ENCODE results near the gene MYMK. TPM values are rescaled to one million over a fixed set of nuclear protein-coding genes. Genes with fewer than 3 reads are reported as not detected.
"Not testable (repeated sequence)": the region's sequence is repeated elsewhere in the genome, so short reads cannot be mapped to it uniquely, and the experiment has no call there.

Gene MYMK
- total RNA-seq, 1 donor from 2014 or later = not detected

DNA sequence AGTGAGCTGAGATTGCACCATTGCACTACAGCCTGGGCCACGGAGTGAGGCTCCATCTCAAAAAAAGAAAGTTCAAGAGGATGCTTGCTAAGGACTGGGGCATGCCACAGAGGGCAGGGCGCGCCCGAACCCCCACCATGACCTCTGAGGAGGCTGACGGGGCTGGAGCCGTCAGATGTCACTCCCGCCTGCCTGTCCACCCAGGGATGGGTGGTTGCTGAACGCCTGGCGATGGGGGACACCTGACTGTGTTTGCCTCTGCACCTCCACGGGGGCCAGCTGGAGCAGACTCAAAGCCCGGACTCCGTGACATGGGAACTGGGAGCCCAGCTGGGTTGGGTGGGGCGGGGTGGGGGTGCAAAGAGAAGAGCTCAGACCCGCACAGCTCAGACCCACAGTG lies 41.6 kb upstream of the MYMK start:
- H3K36me3 ChIP-seq (ENCODE audit: control insufficient read depth, insufficient read depth, low read length) = no peaks in the 10 kb centered on the region
- no peak for TF ChIP-seq CTCF (IDR thresholded peaks at IDR 0.05; ENCODE audit: insufficient read depth, low read length, poor library complexity, severe bottlenecking)
- H3K4me3 ChIP-seq (ENCODE audit: low read depth, low read length) = no peak overlapping the region
- H3K27me3 ChIP-seq (ENCODE audit: control insufficient read depth, insufficient read depth, low read length) = peaks cover 27% of the 10 kb centered on the region
- no peak for DNase-seq (ENCODE audit: low read depth)

DNA sequence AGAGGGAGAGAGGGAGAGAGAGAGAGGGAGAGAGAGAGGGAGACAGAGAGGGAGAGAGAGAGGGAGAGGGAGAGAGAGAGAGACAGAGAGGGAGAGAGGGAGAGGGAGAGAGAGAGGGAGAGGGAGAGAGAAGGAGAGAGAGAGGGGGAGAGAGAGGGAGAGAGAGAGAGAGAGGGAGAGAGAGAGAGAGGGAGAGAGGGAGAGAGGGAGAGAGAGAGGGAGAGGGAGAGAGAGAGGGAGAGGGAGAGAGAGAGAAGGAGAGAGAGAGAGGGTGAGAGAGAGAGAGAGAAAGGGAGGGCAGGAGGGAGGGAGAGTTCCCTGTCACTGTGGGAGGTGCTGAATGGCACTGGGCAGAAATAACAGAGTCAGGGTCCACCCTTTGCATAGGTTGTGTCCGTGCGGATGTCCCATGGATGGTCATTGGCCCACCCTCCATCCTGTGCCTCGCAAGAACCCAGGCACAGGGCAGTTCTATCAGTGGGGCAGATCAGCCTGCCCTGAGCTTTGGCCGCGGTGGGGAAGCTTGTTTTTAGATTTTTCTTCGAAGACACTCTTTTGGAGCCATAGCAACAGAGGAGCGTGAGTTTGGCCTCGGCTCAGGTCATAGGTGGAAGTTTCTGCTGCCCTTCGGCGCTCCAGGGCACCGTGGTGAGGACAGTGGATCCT lies 39.8 kb upstream of the MYMK start:
- Histone ChIP-seq H3K36me3 (ENCODE audit: control insufficient read depth, insufficient read depth, low read length) (no peaks in the 10 kb centered on the region), H3K27me3 (ENCODE audit: control insufficient read depth, insufficient read depth, low read length) (peaks cover 19% of the 10 kb centered on the region), H3K4me3 (ENCODE audit: low read depth, low read length) (no peak overlapping the region)
- DNase-seq (ENCODE audit: low read depth) = no peak
- no peak for TF ChIP-seq CTCF (IDR thresholded peaks at IDR 0.05; ENCODE audit: insufficient read depth, low read length, poor library complexity, severe bottlenecking)

DNA sequence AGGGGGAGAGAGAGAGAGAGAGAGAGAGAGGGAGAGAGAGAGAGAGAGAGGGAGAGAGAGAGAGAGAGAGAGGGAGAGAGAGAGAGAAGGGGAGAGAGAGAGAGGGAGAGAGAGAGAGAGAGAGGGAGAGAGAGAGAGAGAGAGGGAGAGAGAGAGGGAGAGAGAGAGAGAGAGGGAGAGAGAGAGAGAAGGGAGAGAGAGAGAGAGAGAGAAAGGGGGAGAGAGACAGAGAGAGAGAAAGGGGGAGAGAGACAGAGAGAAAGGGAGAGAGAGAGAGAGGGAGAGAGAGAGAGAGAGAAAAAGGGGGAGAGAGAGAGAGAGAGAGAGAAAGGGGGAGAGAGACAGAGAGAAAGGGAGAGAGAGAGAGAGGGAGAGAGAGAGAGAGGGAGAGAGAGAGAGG lies 39.1 kb upstream of the MYMK start:
- not testable (repeated sequence) for H3K36me3 ChIP-seq (ENCODE audit: control insufficient read depth, insufficient read depth, low read length); DNase-seq (ENCODE audit: low read depth); H3K4me3 ChIP-seq (ENCODE audit: low read depth, low read length)
- peaks cover 19% of the 10 kb centered on the region for H3K27me3 ChIP-seq (ENCODE audit: control insufficient read depth, insufficient read depth, low read length)

DNA sequence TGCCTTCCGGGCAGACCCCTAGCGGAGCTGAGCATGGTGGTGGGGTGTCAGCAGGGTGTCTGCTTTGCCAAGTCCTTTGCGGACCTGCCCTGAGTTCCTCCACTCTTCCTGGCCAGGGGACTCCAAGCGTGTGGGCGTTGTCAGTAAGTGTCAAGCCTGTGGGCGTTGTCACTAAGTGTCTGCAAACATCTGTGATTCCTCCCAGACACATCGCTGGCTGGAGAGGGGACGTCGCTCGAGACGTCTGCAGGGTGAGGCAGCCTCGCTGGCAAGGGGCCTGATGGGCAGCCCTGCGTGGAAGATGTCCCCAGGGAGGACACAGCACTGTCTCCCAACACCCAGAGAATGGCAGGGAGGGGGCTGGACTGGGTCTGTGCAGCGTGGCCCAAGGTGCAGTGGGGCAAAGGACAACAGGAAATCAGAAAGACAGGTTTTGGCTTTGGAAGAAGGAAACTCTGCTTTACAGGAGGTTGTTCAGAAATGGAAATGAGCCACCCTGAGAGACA lies 38.6 kb upstream of the MYMK start:
- Histone ChIP-seq H3K36me3 (ENCODE audit: control insufficient read depth, insufficient read depth, low read length) (no peaks in the 10 kb centered on the region), H3K4me3 (ENCODE audit: low read depth, low read length) (no peak overlapping the region), H3K27me3 (ENCODE audit: control insufficient read depth, insufficient read depth, low read length) (peaks cover 19% of the 10 kb centered on the region)
- no peak for DNase-seq (ENCODE audit: low read depth)
- no peak for TF ChIP-seq CTCF (IDR thresholded peaks at IDR 0.05; ENCODE audit: insufficient read depth, low read length, poor library complexity, severe bottlenecking)

- H3K27me3 ChIP-seq (ENCODE audit: control insufficient read depth, insufficient read depth, low read length) = peaks cover 19% of the 10 kb centered on the region
Observed at GRCh38 chr9:133562611-133563290, 38.0 kb upstream of the MYMK start.

More at GRCh38 chr9:133562611-133563290, 38.0 kb upstream of the MYMK start:
- TF ChIP-seq CTCF (IDR thresholded peaks at IDR 0.05; ENCODE audit: insufficient read depth, low read length, poor library complexity, severe bottlenecking) = no peak
- no peak for DNase-seq (ENCODE audit: low read depth)
- no peak overlapping the region for H3K4me3 ChIP-seq (ENCODE audit: low read depth, low read length)
- no peaks in the 10 kb centered on the region for H3K36me3 ChIP-seq (ENCODE audit: control insufficient read depth, insufficient read depth, low read length)
